Raji (cell line): ENCODE data around the gene OPRM1.

Source experiments
- POLR2A ChIP-seq: IDR thresholded peaks from 2 replicates; pipeline ENCODE4 v1.6.1; 2011; ENCODE audit warnings: low read depth, low read length, control low read depth; ENCODE audit not compliant: insufficient read depth

The OPRM1 gene

DNA sequence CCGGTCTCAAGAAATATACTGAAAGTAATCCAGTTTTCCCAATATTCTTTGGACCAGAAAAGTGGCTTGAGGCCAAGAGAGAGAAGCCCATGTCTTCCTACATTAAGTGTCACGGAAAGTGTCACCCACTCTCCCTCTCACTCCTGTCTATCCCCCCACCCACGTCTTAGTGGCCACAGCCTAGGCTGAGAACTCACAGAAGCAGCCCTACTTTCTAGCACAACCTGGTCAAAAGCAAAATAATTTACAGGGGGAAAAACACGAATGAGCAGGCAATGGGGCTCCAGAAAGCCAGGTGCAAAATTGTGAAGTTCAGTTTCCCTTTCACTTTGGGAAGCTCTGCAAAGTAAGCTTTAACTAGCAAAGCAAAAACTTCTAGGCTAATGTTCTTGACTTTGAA is 118.0 kb downstream of the OPRM1 start:
- no peak for TF ChIP-seq POLR2A

DNA sequence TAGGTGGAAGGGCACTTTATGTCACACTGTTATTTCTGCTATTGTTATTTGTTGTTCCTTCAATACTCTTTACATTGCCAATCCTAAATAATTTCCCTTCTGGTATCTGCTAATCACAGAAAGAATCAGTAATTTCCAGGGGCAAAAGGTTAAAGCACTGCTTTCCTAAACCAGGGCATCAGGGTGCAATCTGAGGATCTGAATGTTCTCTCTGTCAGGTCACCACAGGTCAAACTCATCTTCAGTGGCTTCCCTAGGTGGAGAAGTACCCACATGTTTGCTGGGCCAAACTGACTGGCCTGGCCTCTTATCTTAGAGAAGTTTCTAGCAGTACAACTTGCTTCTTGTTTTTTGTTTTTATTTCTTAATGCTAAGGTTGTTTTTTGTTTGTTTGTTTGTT is 118.7 kb downstream of the OPRM1 start:
- TF ChIP-seq POLR2A, result no peak

DNA sequence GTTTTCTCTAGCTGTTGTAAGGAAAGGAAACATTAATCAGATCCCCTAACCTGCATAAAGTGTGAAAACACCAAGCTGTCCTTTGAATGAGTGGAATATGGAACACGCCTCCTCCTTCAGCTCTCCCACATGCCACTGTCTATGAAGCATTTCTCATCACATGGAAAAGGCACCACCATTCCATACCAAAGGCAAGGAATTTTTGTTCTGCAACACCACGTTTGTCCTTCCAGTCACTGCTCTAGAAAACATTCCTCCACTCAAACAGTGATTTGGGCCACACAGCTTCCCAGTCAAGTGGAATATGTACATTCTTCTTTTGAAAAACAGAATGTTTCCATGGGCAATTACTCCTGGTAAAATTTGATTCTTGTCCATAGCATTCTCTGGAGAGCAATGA is 120.1 kb downstream of the OPRM1 start:
- TF ChIP-seq POLR2A, result no peak

DNA sequence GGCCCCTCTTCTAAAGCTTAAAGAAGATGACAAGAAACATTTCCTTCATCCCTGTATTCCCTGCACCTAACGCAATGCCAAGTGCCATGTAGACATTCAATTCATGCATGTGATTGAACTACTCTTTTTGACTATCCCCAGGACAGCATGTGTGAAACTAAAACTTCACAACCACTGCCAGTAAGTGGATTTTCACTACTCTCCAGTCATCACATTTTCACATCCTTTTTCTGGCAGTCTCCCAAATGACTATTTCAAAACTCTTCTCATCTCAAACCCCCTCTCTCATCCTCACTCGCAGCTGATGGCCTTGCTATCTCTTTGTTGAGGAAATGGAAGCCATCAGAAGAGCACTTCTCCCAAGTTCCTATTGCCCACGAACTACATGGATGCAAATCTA is 122.6 kb downstream of the OPRM1 start:
- no peak for TF ChIP-seq POLR2A

DNA sequence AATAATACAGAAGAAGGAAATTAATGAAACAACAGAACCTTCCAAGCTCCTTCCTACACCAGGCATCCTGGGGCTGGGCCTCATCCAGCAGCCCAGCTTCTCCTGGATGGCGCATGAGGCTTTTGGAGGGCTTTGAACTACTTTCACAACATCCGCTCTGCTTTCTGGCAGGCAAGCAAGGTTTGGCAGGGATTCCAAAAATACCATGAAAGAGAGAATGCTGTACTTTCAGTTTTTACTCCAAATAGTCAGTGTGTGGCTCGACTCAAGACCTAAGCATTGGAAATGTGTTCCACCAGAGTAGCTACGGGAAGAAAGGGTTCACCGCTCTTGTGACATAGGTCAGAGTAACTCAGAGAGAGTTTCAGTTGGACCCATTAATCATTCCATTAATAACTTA is 125.4 kb downstream of the OPRM1 start:
- no peak for TF ChIP-seq POLR2A

DNA sequence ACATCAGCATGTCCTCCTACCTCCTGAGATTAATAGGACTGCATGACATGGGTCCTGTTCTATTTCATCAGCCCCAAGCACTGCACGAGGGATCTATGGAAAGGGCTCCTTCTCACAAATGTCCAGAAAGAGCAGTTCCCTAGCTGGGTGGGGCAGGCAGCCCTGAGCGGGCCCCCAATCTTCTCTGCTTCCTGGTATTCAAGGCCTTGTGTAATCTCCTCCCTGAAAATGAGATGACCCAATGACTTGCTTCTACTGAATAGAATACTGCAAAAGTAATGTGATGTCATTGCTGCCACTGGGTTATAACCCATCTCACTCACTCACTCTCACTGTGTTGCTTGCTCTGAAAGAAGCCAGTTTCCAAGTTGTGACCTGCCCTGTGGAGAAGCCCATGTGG is 126.4 kb downstream of the OPRM1 start:
- TF ChIP-seq POLR2A, result no peak

DNA sequence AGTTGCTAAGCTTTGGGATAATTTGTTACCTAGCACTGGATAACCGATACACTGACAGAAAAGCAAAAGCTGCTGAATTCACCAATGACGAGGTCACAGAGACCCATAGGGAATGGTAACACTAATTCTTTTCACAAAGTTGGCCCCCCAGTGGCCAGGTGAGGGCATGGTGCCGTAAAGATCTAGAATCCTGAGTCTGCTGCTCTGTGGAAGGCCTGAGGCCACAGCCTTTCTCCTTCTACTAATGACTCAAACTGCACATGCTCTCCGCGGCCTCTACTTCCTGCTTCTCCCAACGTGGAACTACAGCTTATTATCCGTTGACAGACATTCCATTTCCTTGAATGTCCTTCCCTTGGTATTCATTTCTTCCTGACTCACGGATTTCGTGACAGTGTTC is 127.1 kb downstream of the OPRM1 start:
- no peak for TF ChIP-seq POLR2A

DNA sequence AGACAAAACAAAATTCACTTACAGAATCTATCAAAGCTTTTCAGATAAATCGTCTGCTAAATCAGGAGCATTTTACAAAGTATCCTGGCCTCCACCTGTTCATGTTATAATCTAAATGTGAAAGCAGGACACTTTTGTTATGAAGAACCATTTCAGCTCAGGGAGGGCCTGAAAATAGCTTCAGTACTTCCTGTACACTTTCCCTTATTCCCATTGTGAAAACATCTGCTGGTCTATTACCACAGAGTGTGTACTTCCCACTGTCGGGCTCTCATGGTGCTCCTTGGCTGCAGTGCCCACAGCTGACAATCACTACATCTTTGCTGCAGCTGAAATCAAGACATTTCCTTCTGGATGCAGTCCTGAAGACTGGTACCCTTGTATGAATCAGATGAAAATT is 128.1 kb downstream of the OPRM1 start:
- TF ChIP-seq POLR2A, result no peak

DNA sequence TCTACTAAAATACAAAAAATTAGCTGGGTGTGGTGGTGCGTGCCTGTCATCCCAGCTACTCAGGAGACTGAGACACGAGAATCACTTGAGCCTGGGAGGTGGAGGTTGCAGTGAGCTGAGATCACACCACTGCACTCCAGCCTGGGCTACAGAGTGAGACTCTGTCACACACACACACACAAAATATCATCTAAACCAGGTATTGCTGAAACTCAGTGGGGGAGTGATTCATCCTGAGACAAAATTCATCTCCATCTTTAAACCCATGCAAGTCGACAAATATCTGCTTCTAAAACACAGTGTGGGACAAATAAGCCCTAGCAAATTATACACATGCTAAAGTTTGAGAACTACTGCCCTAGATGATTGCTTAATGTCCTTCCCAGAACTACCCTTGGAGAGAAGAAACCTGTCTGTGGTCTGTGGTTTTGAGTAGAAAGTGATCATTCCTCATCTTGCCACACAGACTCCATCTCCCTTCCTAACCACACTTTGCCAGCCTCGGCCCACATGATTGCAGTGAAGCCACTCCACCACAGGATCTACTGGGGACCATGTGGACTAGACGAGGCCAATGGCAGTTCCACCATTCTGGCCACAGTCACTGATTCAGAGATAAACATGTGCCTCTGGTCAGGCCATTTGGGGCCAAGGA is 130.3 kb downstream of the OPRM1 start:
- TF ChIP-seq POLR2A, result no peak

DNA sequence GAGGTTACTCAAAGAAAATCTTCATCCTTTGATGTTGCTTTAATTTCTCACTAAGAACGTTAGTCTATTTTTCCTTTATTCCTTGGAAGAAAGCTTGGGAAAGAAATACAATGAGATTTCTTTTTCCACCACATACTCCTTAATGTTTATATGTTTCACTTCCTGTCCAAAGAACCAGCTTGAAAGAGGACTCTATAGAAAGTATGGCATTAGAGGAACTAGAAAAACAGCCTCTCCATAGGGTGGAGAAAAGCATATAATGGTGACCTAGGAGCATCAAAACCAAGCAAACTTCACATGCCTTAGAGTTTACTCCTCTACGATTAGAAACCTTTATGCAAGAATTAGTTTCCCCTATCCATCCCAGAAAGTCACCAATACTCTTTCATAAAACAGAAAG is 131.1 kb downstream of the OPRM1 start:
- TF ChIP-seq POLR2A, result no peak

DNA sequence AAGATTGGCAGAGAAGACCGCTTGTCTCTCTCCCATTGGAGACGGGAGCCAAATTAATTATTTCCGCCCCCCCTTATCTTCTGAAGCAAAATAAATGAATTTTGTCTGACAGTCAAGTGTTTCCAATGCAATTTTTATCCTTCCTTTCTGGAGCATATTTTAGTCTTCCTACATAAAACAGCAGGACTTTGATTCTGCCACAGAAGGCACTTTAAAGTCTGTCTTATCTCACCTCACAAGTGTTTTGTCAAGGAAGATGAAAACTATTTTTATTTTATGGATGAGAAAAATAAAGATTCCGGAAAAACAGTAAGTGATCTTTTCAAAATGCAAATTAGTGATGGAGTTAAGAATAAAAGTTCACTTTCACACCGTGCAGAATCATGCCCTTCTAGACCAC is 140.4 kb downstream of the OPRM1 start:
- no peak for TF ChIP-seq POLR2A

DNA sequence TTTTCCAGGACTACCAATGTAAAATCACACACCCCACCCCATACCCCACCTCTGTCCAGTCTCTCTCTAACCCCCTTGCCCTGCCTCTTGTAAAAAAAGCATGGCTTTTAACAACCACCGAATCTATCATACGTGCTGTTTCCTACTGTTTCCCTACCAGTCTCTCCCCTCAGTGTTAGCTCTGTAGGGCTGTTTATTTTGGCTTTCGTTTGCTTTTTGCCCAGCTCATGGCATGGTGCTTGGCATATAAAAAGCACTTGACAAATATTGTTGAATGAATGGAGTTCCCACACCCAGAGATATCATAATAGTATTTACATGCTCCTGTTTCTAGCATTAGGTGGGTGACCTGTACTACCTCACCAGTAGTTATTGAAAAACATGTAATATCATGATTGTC is 148.2 kb downstream of the OPRM1 start:
- no peak for TF ChIP-seq POLR2A

DNA sequence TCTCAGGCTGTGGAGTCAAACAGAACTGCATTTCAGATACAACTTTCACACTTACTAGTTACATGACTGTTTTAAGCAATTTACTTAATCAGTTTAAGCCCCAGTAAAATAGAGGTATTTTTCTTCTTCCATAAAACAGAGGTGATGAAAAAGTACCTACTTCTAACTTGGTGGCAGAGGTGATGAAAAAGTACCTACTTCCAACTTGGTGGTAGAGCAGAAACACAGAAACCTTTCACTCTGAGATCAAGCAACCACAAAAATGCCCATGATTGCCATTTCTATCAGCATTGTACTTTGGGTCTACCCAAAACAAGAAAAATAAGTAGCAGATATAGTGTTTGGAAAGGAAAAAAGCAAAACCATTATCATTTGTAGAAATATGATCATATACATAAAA is 148.7 kb downstream of the OPRM1 start:
- no peak for TF ChIP-seq POLR2A

DNA sequence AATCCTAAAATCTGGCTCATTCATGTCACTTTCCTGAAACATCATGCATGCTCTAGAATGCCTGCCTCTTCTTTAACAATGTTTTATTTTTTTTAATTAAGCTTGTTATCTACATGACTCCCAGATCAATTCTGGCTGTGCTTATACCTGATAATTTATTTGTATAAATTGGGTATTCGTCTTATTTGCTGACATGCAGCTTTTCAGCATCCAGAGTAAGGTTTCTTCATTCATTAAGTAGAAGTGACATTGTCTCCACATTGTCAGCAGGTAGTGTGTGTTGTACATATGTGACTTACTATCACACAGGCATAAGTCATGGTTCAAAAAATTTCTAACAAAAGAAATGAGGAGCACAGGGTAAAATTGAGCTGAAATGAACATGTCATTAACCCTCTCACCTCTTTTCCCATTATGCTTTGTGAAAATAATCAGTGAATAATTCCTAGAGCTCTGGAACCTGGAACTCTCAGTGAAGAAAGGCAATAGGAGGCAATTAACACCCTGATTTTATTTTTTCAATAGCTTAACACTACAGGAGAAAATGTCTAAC is 157.4 kb downstream of the OPRM1 start:
- no peak for TF ChIP-seq POLR2A

DNA sequence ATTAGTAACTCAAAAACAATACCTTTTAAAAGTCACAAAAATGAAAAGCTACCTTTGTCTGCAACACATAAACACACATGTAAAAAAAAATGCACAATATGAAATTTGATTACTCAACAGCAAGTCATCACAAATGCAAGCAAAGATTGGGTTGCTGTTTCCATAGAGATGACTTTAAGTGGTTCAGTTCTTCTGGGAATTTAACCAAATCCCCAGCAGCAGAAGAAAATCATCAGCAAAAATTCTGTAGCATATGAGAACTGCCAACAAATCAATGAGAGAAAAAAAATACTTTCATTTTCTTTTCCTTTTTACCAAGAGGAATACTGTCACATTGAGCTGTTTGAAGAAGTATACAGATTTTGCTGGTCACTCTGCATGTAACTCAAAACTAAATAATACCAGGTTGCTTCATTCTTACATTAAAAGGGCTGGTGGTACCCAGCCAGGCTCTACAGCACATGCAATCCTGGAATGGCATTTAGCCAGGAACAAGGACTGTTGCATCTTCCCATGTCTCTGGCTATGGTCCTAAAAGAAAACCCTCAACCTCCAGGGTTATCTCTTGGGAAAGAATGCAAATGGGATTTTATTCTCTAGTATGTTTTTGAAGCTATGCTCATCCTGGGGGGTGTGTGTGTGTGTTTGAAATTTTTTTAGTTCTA is 158.3 kb downstream of the OPRM1 start:
- no peak for TF ChIP-seq POLR2A

DNA sequence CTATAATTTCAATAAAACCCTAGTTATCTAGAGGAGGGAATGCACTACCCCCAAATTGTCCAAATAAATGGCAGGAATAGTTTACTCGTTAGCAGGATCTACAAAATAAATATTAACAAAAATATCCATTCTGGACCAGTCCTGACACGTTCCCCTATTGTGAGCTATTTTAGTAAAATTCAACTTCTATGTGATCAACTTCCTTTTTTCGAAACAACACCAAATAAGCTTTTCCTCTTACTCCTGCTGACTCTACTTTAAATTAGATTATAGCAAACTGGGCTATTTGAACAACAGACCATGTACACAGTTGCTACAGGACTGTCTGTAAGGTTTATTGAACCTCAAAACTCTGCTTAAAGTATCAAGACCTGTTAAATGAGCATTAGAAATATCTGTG is 163.3 kb downstream of the OPRM1 start:
- TF ChIP-seq POLR2A, result no peak

DNA sequence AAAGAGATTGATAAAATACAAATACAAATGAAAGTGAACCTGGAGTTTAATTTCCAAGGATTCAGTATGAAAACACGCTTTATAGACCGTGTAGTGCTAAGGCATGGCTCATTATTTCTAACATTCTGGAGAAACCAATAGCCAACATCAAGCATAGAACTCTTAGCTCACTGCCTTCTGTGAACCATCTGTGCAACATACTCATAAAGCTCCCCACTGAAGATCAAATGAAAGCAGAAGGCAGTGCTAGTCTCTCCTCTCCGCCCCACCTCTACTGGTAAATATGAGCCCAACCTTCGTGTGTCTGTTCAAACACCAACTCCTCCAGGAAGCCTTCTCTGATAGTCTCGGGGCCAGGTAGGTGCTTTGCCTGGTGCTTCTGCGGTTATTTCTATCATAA is 163.9 kb downstream of the OPRM1 start:
- no peak for TF ChIP-seq POLR2A
